Sigmoid colon (tissue), 4 donors: ENCODE measurements around the gene YPEL2.

Experiments
- CTCF ChIP-seq, 4 experiments: fragments of 450-650 bp in 3 of 4; fragments of 200-600 bp in 1 of 4; IDR thresholded peaks; one replicate each; pipeline ENCODE4 v1.5.1; 2016 to 2019; ENCODE audit warnings: antibody characterized with exemption in 4 of 4, mild to moderate bottlenecking in 3 of 4, moderate library complexity in 2 of 4
- EP300 ChIP-seq, 4 donors: sonication (generic); formaldehyde crosslinking; IDR thresholded peaks; one replicate each; pipeline ENCODE4 v1.6.1; 2017; ENCODE audit warnings: antibody characterized with exemption in 4 of 4
- POLR2A ChIP-seq, 2 donors: fragments of 450-650 bp; IDR thresholded peaks; one replicate each; pipeline ENCODE4 v1.6.1; 2016; ENCODE audit warnings: antibody characterized with exemption in 2 of 2, mild to moderate bottlenecking in 2 of 2, moderate library complexity in 2 of 2
- POLR2AphosphoS5 ChIP-seq, 4 donors: sonication (generic); formaldehyde crosslinking; IDR thresholded peaks; one replicate each; pipeline ENCODE4 v1.6.1; 2017; ENCODE audit warnings: antibody characterized with exemption in 4 of 4

GRCh38 chr17:59421722-59422121 lies 90.3 kb downstream of the YPEL2 start:
- TF ChIP-seq CTCF (IDR thresholded peaks at IDR 0.05) (no peak), EP300 (IDR thresholded peaks at IDR 0.05) (no peak), POLR2A (IDR thresholded peaks at IDR 0.05) (no peak), POLR2AphosphoS5 (IDR thresholded peaks at IDR 0.05) (no peak)
